Upper lobe of right lung (tissue), 1 donor: ENCODE data around the gene GAA. TPM values are rescaled to one million over a fixed set of nuclear protein-coding genes. Genes with fewer than 3 reads are reported as not detected.

Source experiments
- ATAC-seq: fragments of 200-7000 bp; cut with Tn5 transposase; one replicate; pipeline ENCODE4 v1.9.1; 2020; ENCODE audit warnings: mild to moderate bottlenecking, moderate library complexity
- DNase-seq: peaks from one replicate; pipeline ENCODE4 v3.0.0-alpha.2; 2020
- H3K27ac ChIP-seq: fragments of 200-600 bp; one replicate; pipeline ENCODE4 v1.8.0; 2022
- H3K27me3 ChIP-seq: fragments of 200-600 bp; one replicate; pipeline ENCODE4 v1.8.0; 2022; ENCODE audit warnings: mild to moderate bottlenecking
- H3K36me3 ChIP-seq: fragments of 200-600 bp; one replicate; pipeline ENCODE4 v1.8.0; 2022
- H3K4me1 ChIP-seq: fragments of 200-600 bp; one replicate; pipeline ENCODE4 v1.8.0; 2022
- H3K4me3 ChIP-seq: fragments of 200-600 bp; one replicate; pipeline ENCODE4 v1.8.0; 2022; ENCODE audit warnings: mild to moderate bottlenecking
- H3K9me3 ChIP-seq: fragments of 200-600 bp; one replicate; pipeline ENCODE4 v1.8.0; 2022
- CTCF ChIP-seq: fragments of 200-600 bp; IDR thresholded peaks from one replicate; pipeline ENCODE4 v1.8.0; 2022; ENCODE audit warnings: antibody characterized with exemption
- intact Hi-C: fragments of 100-400 bp; cut with DNase I; formaldehyde crosslinking; loops from one replicate; pipeline ENCODE4 v1.11.0; 2022
- total RNA-seq: library from RNA; stranded (reverse); fragmentation: NEBNext Ultra II Directional; extraction: Animal tissue kit (Norgen Biotek cat#: 25700); gene quantifications from one replicate; pipeline ENCODE4 v1.2.1, GENCODE V29; 2021
- donor health status: DM: no; HTN: yes; CAD: no; lungs with severe emphysema.

Gene GAA
- total RNA-seq, 1 donor from 2014 or later: 99.1 TPM

GRCh38 chr17:80138856-80139426, 37.6 kb downstream of the GAA start:
- ATAC-seq (no peak), DNase-seq (no peak)
- no peaks in the 10 kb centered on the region for H3K9me3 ChIP-seq
- no peaks in the 10 kb centered on the region for H3K27me3 ChIP-seq
- H3K27ac ChIP-seq: no peak overlapping the region
- TF ChIP-seq CTCF: no peak
- no peaks in the 10 kb centered on the region for H3K4me1 ChIP-seq
- H3K36me3 ChIP-seq: peaks cover 100% of the 10 kb centered on the region
- no peak overlapping the region for H3K4me3 ChIP-seq
- intact Hi-C loops: no loop called here

- ATAC-seq (no peak), DNase-seq (no peak)
- H3K4me1 ChIP-seq: peaks cover 17% of the 10 kb centered on the region
- no peak overlapping the region for H3K27ac ChIP-seq
- TF ChIP-seq CTCF: no peak
- no peak overlapping the region for H3K4me3 ChIP-seq
- no peaks in the 10 kb centered on the region for H3K27me3 ChIP-seq
- H3K9me3 ChIP-seq: no peaks in the 10 kb centered on the region
- peaks cover 76% of the 10 kb centered on the region for H3K36me3 ChIP-seq
- intact Hi-C loops: no loop called here
Measured at GRCh38 chr17:80141463-80142165, 40.2 kb downstream of the GAA start.

- DNase-seq: no peak
- no peak overlapping the region for H3K27ac ChIP-seq
- no peak for ATAC-seq
- H3K9me3 ChIP-seq: no peaks in the 10 kb centered on the region
- peaks cover 63% of the 10 kb centered on the region for H3K36me3 ChIP-seq
- H3K4me1 ChIP-seq: peaks cover 18% of the 10 kb centered on the region
- TF ChIP-seq CTCF: no peak
- H3K4me3 ChIP-seq: no peak overlapping the region
- intact Hi-C loops: no loop called here
- H3K27me3 ChIP-seq: no peaks in the 10 kb centered on the region
Measured at GRCh38 chr17:80142929-80143328, 41.5 kb downstream of the GAA start.

- TF ChIP-seq CTCF: no peak
- H3K27me3 ChIP-seq: no peaks in the 10 kb centered on the region
- DNase-seq (no peak), ATAC-seq (no peak)
- no peaks in the 10 kb centered on the region for H3K9me3 ChIP-seq
- H3K4me3 ChIP-seq: peak overlapping the region; percentile 78
- H3K4me1 ChIP-seq: peaks cover 26% of the 10 kb centered on the region
- intact Hi-C loops: no loop called here
- H3K27ac ChIP-seq: peak overlapping the region; percentile 77
- H3K36me3 ChIP-seq: peaks cover 39% of the 10 kb centered on the region
Measured at GRCh38 chr17:80145076-80146075, 44.0 kb downstream of the GAA start.

- H3K27ac ChIP-seq: peak overlapping the region; percentile 77
- peaks cover 29% of the 10 kb centered on the region for H3K36me3 ChIP-seq
- H3K9me3 ChIP-seq: no peaks in the 10 kb centered on the region
- intact Hi-C loops: no loop called here
- no peak for TF ChIP-seq CTCF
- ATAC-seq: peak; percentile 6
- peaks cover 26% of the 10 kb centered on the region for H3K4me1 ChIP-seq
- DNase-seq: no peak
- peak overlapping the region; percentile 78 for H3K4me3 ChIP-seq
- H3K27me3 ChIP-seq: no peaks in the 10 kb centered on the region
Measured at GRCh38 chr17:80146121-80147034, 45.0 kb downstream of the GAA start.
